ENCODE results near the gene SETD7.

DNA sequence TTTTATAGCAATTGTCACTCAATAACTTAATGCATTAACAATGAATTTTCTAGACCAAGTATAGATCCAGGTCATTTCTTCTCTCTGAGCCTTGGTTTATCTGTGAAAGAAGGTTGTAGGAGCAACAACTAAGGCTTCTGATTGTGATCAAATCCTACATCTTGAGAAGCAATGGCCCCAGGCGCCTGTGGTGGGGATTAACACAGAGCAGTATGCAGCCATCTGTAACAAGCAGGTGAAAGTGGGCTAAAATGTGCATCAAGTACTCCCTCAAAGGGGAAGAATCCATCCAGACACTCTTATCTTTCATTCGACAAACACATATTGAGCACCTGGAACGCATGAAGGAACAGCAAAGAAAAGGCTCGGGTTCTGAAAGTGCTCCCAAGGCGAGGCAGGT is 19.1 kb upstream of the SETD7 start:
- TF ChIP-seq, protein P1, sequence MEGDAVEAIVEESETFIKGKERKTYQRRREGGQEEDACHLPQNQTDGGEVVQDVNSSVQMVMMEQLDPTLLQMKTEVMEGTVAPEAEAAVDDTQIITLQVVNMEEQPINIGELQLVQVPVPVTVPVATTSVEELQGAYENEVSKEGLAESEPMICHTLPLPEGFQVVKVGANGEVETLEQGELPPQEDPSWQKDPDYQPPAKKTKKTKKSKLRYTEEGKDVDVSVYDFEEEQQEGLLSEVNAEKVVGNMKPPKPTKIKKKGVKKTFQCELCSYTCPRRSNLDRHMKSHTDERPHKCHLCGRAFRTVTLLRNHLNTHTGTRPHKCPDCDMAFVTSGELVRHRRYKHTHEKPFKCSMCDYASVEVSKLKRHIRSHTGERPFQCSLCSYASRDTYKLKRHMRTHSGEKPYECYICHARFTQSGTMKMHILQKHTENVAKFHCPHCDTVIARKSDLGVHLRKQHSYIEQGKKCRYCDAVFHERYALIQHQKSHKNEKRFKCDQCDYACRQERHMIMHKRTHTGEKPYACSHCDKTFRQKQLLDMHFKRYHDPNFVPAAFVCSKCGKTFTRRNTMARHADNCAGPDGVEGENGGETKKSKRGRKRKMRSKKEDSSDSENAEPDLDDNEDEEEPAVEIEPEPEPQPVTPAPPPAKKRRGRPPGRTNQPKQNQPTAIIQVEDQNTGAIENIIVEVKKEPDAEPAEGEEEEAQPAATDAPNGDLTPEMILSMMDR (IDR thresholded peaks at IDR 0.05), result no peak
- TF ChIP-seq POLR2A (IDR thresholded peaks at IDR 0.05), result no peak

Data from Peyer's patch (tissue), 4 donors.